Testis (tissue), 3 donors: ENCODE measurements around the gene IQCH. TPM values are rescaled to one million over a fixed set of nuclear protein-coding genes. Genes with fewer than 3 reads are reported as not detected.

Source experiments
- DNase-seq: peaks from one replicate; pipeline ENCODE4 v3.0.0-alpha.2; 2019
- H3K27ac ChIP-seq, 2 donors: fragments of 200-600 bp; sonication (generic); one replicate each; pipeline ENCODE4 v1.5.1; 2019
- H3K27me3 ChIP-seq: fragments of 200-600 bp; sonication (generic); one replicate; pipeline ENCODE4 v1.5.1; 2019
- H3K36me3 ChIP-seq: fragments of 200-600 bp; sonication (generic); one replicate; pipeline ENCODE4 v1.5.1; 2017; ENCODE audit warnings: low read depth; ENCODE audit errors: missing control alignments
- H3K4me1 ChIP-seq: fragments of 200-600 bp; sonication (generic); one replicate; pipeline ENCODE4 v1.5.1; 2019
- H3K4me3 ChIP-seq, 2 donors: fragments of 200-600 bp; sonication (generic); one replicate each; pipeline ENCODE4 v1.5.1; 2017 to 2019
- H3K9me3 ChIP-seq: fragments of 200-600 bp; sonication (generic); one replicate; pipeline ENCODE4 v1.5.1; 2017
- CTCF ChIP-seq, 3 experiments: fragments of 450-650 bp in 2 of 3; fragments of 200-600 bp in 1 of 3; sonication (generic) in 1 of 3; IDR thresholded peaks; one replicate each; pipeline ENCODE4 v1.5.1; 2016 to 2019; ENCODE audit warnings: antibody characterized with exemption in 3 of 3, mild to moderate bottlenecking in 2 of 3, moderate library complexity in 1 of 3
- POLR2A ChIP-seq: fragments of 450-650 bp; IDR thresholded peaks from one replicate; pipeline ENCODE4 v1.6.1; 2017; ENCODE audit warnings: antibody characterized with exemption, mild to moderate bottlenecking, moderate library complexity
- WGBS, 2 donors: methylation state at CpG; one replicate each; pipeline ENCODE4 v1.1.5; 2018; 5-methylcytosine and 5-hydroxymethylcytosine counted together
- intact Hi-C: fragments of 100-400 bp; cut with DNase I; formaldehyde crosslinking; loops from one replicate; pipeline ENCODE4 v1.15.1; 2023; ENCODE audit warnings: low total_unique reads
- polyA plus RNA-seq: library from polyadenylated mRNA; stranded (reverse); fragments of 350-450 nt; fragmentation: Illumina TruSeq; extraction: RNeasy Lipid Tissue Mini Kit (QIAGEN cat#74804); gene quantifications from one replicate; pipeline ENCODE4 v1.2.3, GENCODE V29; 2014; ENCODE audit warnings: low read depth, low replicate concordance; ENCODE audit not compliant: insufficient read depth
- total RNA-seq, 2 donors: library from RNA; depleted of rRNA; stranded (reverse); fragments of >200 nt; gene quantifications; one replicate each; pipeline ENCODE4 v1.2.3, GENCODE V29; 2016

IQCH gene
- total and polyA plus RNA-seq, 3 donors from 2014 or later, result 23.5 to 42.2 (median 31.9) TPM

- intact Hi-C loops, result no loop called here
- Histone ChIP-seq H3K27me3 (no peaks in the 10 kb centered on the region), H3K4me1 (peaks cover 12% of the 10 kb centered on the region), H3K9me3 (no peaks in the 10 kb centered on the region), H3K4me3 (peak overlapping the region; percentile 85 to 91), H3K36me3 (no peaks in the 10 kb centered on the region), H3K27ac (peak overlapping the region; percentile 84 to 92)
- WGBS, 2 donors, result 8 to 13% methylated on average over 3 to 7 of the region's 7 CpGs
- DNase-seq, result peak; percentile 63
- TF ChIP-seq POLR2A, result no peak
- no peak for TF ChIP-seq CTCF (IDR thresholded peaks at IDR 0.05)
Measured at GRCh38 chr15:67543348-67543718, 288.7 kb downstream of the IQCH start.

GRCh38 chr15:67544475-67544874, 289.9 kb downstream of the IQCH start:
- TF ChIP-seq POLR2A (no peak), CTCF (IDR thresholded peaks at IDR 0.05) (no peak)
- no peaks in the 10 kb centered on the region for H3K9me3 ChIP-seq
- H3K36me3 ChIP-seq, result no peaks in the 10 kb centered on the region
- no peak for DNase-seq
- H3K27me3 ChIP-seq, result no peaks in the 10 kb centered on the region
- H3K4me1 ChIP-seq, result peaks cover 12% of the 10 kb centered on the region
- no peak overlapping the region for H3K4me3 ChIP-seq
- H3K27ac ChIP-seq, result no peak overlapping the region
- intact Hi-C loops, result no loop called here
- 84 to 94% methylated on average over 3 of the region's 3 CpGs for WGBS, 2 donors

GRCh38 chr15:67545864-67546263, 291.3 kb downstream of the IQCH start:
- DNase-seq, result no peak
- intact Hi-C loops, result no loop called here
- 79 to 88% methylated on average over 3 of the region's 3 CpGs for WGBS, 2 donors
- Histone ChIP-seq H3K4me3 (no peak overlapping the region), H3K36me3 (no peaks in the 10 kb centered on the region), H3K27ac (no peak overlapping the region), H3K27me3 (no peaks in the 10 kb centered on the region), H3K9me3 (no peaks in the 10 kb centered on the region), H3K4me1 (peaks cover 17% of the 10 kb centered on the region)
- no peak for TF ChIP-seq CTCF (IDR thresholded peaks at IDR 0.05)

GRCh38 chr15:67547064-67547463, 292.5 kb downstream of the IQCH start:
- H3K4me1 ChIP-seq, result peaks cover 17% of the 10 kb centered on the region
- no peaks in the 10 kb centered on the region for H3K27me3 ChIP-seq
- no peaks in the 10 kb centered on the region for H3K9me3 ChIP-seq
- H3K4me3 ChIP-seq, result no peak overlapping the region
- no peaks in the 10 kb centered on the region for H3K36me3 ChIP-seq
- 88 to 95% methylated on average over 2 of the region's 2 CpGs for WGBS, 2 donors
- no peak for TF ChIP-seq CTCF (IDR thresholded peaks at IDR 0.05)
- no peak for TF ChIP-seq POLR2A
- no peak for DNase-seq
- no peak overlapping the region for H3K27ac ChIP-seq
- intact Hi-C loops, result no loop called here

GRCh38 chr15:67547836-67548235, 293.2 kb downstream of the IQCH start:
- H3K9me3 ChIP-seq, result no peaks in the 10 kb centered on the region
- no peak for DNase-seq
- no peak overlapping the region for H3K27ac ChIP-seq
- no peaks in the 10 kb centered on the region for H3K36me3 ChIP-seq
- no peak overlapping the region for H3K4me3 ChIP-seq
- no peak for TF ChIP-seq POLR2A
- no peak for TF ChIP-seq CTCF (IDR thresholded peaks at IDR 0.05)
- H3K27me3 ChIP-seq, result no peaks in the 10 kb centered on the region
- intact Hi-C loops, result no loop called here
- H3K4me1 ChIP-seq, result peaks cover 17% of the 10 kb centered on the region
- WGBS, 2 donors, result 78 to 80% methylated on average over 3 of the region's 3 CpGs
